ENCODE data around the gene SPDYA.
"Not testable (repeated sequence)": the region's sequence is repeated elsewhere in the genome, so short reads cannot be mapped to it uniquely, and the experiment has no call there.

The SPDYA gene

GRCh38 chr2:28810384-28811285 lies at the start of gene SPDYA:
Gene SPDYA (plus strand): TSS chr2:28810834. CDS start chr2:28816015, 5,181 bp downstream.
- DNase-seq: peak; percentile 83

GRCh38 chr2:28761420-28761819 lies 49.2 kb upstream of the SPDYA start:
- no peak for DNase-seq

- DNase-seq: no peak
Measured at GRCh38 chr2:28764909-28765711, 45.5 kb upstream of the SPDYA start.

GRCh38 chr2:28766070-28766469 lies 44.6 kb upstream of the SPDYA start:
- no peak for DNase-seq

- no peak for DNase-seq
Measured at GRCh38 chr2:28767337-28767736, 43.3 kb upstream of the SPDYA start.

GRCh38 chr2:28768422-28768821 lies 42.2 kb upstream of the SPDYA start:
- no peak for DNase-seq

GRCh38 chr2:28768952-28769351 lies 41.7 kb upstream of the SPDYA start:
- DNase-seq: no peak

GRCh38 chr2:28772351-28772750 lies 38.3 kb upstream of the SPDYA start:
- no peak for DNase-seq

- no peak for DNase-seq
Measured at GRCh38 chr2:28776471-28776870, 34.2 kb upstream of the SPDYA start.

GRCh38 chr2:28778392-28778791 lies 32.2 kb upstream of the SPDYA start:
- DNase-seq: no peak

GRCh38 chr2:28779001-28779400 lies 31.6 kb upstream of the SPDYA start:
- DNase-seq: no peak

GRCh38 chr2:28780496-28780895 lies 30.1 kb upstream of the SPDYA start:
- DNase-seq: no peak

- no peak for DNase-seq
Measured at GRCh38 chr2:28782423-28782822, 28.2 kb upstream of the SPDYA start.

GRCh38 chr2:28784570-28784969 lies 26.1 kb upstream of the SPDYA start:
- DNase-seq: not testable (repeated sequence)

- no peak for DNase-seq
Measured at GRCh38 chr2:28796620-28797019, 14.0 kb upstream of the SPDYA start.

- DNase-seq: no peak
Measured at GRCh38 chr2:28801726-28802125, 8.9 kb upstream of the SPDYA start.

GRCh38 chr2:28802975-28803429 lies 7.6 kb upstream of the SPDYA start:
- no peak for DNase-seq

- DNase-seq: no peak
Measured at GRCh38 chr2:28809927-28810326, 707 bp upstream of the SPDYA start.

GRCh38 chr2:28818053-28818452 lies 7.4 kb downstream of the SPDYA start:
- DNase-seq: no peak

GRCh38 chr2:28821295-28821958 lies 10.8 kb downstream of the SPDYA start:
- DNase-seq: peak; percentile 37

GRCh38 chr2:28822036-28822435 lies 11.4 kb downstream of the SPDYA start:
- no peak for DNase-seq

- DNase-seq: no peak
Measured at GRCh38 chr2:28824207-28824606, 13.6 kb downstream of the SPDYA start.

- DNase-seq: no peak
Measured at GRCh38 chr2:28824870-28825269, 14.2 kb downstream of the SPDYA start.
